ENCODE results near the gene PDZD2. TPM values are rescaled to one million over a fixed set of nuclear protein-coding genes. Genes with fewer than 3 reads are reported as not detected.
"Not testable (repeated sequence)": the region's sequence is repeated elsewhere in the genome, so short reads cannot be mapped to it uniquely, and the experiment has no call there.

PDZD2 gene
- total and polyA plus RNA-seq, 11 donors: 28.3 to 116 (median 80.6) TPM

GRCh38 chr5:31966936-31967335 lies 328.0 kb downstream of the PDZD2 start:
- 93 to 97% (median 95%) methylated on average over 5 of the region's 5 CpGs for WGBS, 4 donors
- ATAC-seq: no peak
- no peak for DNase-seq
- Histone ChIP-seq H3K27me3 (no peaks in the 10 kb centered on the region), H3K27ac (no peak overlapping the region), H3K36me3 (no peaks in the 10 kb centered on the region), H3K4me1 (peaks cover 6 to 38% (median 25%) of the 10 kb centered on the region in 12 donors), H3K9me3 (no peaks in the 10 kb centered on the region), H3K4me3 (no peak overlapping the region)
- no peak for TF ChIP-seq CTCF (IDR thresholded peaks at IDR 0.05)
- no peak for TF ChIP-seq POLR2A (IDR thresholded peaks at IDR 0.05)
- intact Hi-C loops (cut with DNase I): no loop called here

- Histone ChIP-seq H3K27ac (no peak overlapping the region), H3K4me1 (peaks cover 6 to 32% (median 20%) of the 10 kb centered on the region in 12 donors), H3K9me3 (no peaks in the 10 kb centered on the region), H3K27me3 (no peaks in the 10 kb centered on the region), H3K4me3 (no peak overlapping the region), H3K36me3 (no peaks in the 10 kb centered on the region)
- intact Hi-C loops (cut with DNase I): no loop called here
- WGBS, 4 donors: 78 to 100% (median 96%) methylated on average over 3 of the region's 3 CpGs
- no peak for TF ChIP-seq CTCF (IDR thresholded peaks at IDR 0.05)
- TF ChIP-seq POLR2A (IDR thresholded peaks at IDR 0.05): no peak
- DNase-seq: no peak
- no peak for ATAC-seq
Observed at GRCh38 chr5:31967461-31967860, 328.5 kb downstream of the PDZD2 start.

GRCh38 chr5:31972558-31972957 lies 333.6 kb downstream of the PDZD2 start:
- no peaks in the 10 kb centered on the region for H3K27me3 ChIP-seq
- TF ChIP-seq CTCF (IDR thresholded peaks at IDR 0.05) (no peak), POLR2A (IDR thresholded peaks at IDR 0.05) (no peak)
- no peaks in the 10 kb centered on the region for H3K4me1 ChIP-seq
- H3K9me3 ChIP-seq: no peaks in the 10 kb centered on the region
- no peak overlapping the region for H3K4me3 ChIP-seq
- DNase-seq (no peak), ATAC-seq (no peak)
- intact Hi-C loops (cut with DNase I): no loop called here
- H3K27ac ChIP-seq: no peak overlapping the region
- no peaks in the 10 kb centered on the region for H3K36me3 ChIP-seq

- DNase-seq; H3K4me3 ChIP-seq; H3K27me3 ChIP-seq; H3K27ac ChIP-seq; H3K9me3 ChIP-seq; H3K4me1 ChIP-seq; H3K36me3 ChIP-seq; ATAC-seq; intact Hi-C loops (cut with DNase I): not testable (repeated sequence)
- 76 to 86% (median 83%) methylated on average over 5 of the region's 5 CpGs for WGBS, 4 donors
Observed at GRCh38 chr5:31975189-31975612, 336.3 kb downstream of the PDZD2 start.

GRCh38 chr5:31976169-31976568 lies 337.2 kb downstream of the PDZD2 start:
- TF ChIP-seq CTCF (IDR thresholded peaks at IDR 0.05) (no peak), POLR2A (IDR thresholded peaks at IDR 0.05) (no peak)
- Histone ChIP-seq H3K4me3 (no peak overlapping the region), H3K9me3 (no peaks in the 10 kb centered on the region), H3K4me1 (peaks cover 0 to 15% (median under 1%) of the 10 kb centered on the region in 12 donors), H3K36me3 (no peaks in the 10 kb centered on the region), H3K27ac (no peak overlapping the region), H3K27me3 (no peaks in the 10 kb centered on the region)
- DNase-seq (no peak), ATAC-seq (no peak)
- 90 to 95% (median 93%) methylated on average over 1 of the region's 1 CpG for WGBS, 4 donors
- intact Hi-C loops (cut with DNase I): no loop called here

All from heart left ventricle (tissue), 16 donors.